ENCODE results near the gene CBX8. TPM values are rescaled to one million over a fixed set of nuclear protein-coding genes. Genes with fewer than 3 reads are reported as not detected.

CBX8 gene
- total and polyA plus RNA-seq, 2 of the 13 experiments (the other 11 are each of a cell fraction or from before 2014, with no cell fraction given) = 0.34 to 12.6 TPM

GRCh38 chr17:79831265-79832217 is 34.7 kb upstream of the CBX8 start (continued):
- TF ChIP-seq RNF219 (CRISPR knock-in tag; IDR thresholded peaks at IDR 0.05) (no peak), ZNF253 (CRISPR knock-in tag; IDR thresholded peaks at IDR 0.05; ENCODE audit: borderline replicate concordance) (peak; percentile 81; the same call in 1 of the 2 replicates), DPF2 (CRISPR knock-in tag; IDR thresholded peaks at IDR 0.05; ENCODE audit: borderline replicate concordance, low read depth) (peak; percentile 37; the same call in 1 of the 2 replicates), PLSCR1 (CRISPR knock-in tag; IDR thresholded peaks at IDR 0.05; ENCODE audit: borderline replicate concordance) (no peak), GATA4 (IDR thresholded peaks at IDR 0.05; ENCODE audit: borderline replicate concordance, low read depth) (no peak), ZNF891 (CRISPR knock-in tag; IDR thresholded peaks at IDR 0.05) (no peak), MYPOP (CRISPR knock-in tag; IDR thresholded peaks at IDR 0.05) (peak; percentile 2), ZNF326 (CRISPR knock-in tag; IDR thresholded peaks at IDR 0.05; ENCODE audit: borderline replicate concordance) (0 out of 2 replicates have a peak, but pooled peaks have one; percentile 8), ZNF607 (CRISPR knock-in tag; IDR thresholded peaks at IDR 0.05; ENCODE audit: borderline replicate concordance) (peak; percentile 66), ZBTB21 (CRISPR knock-in tag; IDR thresholded peaks at IDR 0.05) (no peak), ZFX (CRISPR knock-in tag; IDR thresholded peaks at IDR 0.05; ENCODE audit: low read depth) (peak; percentile 78), STAT6 (CRISPR knock-in tag; IDR thresholded peaks at IDR 0.05; ENCODE audit: borderline replicate concordance) (no peak), ATF7 (IDR thresholded peaks at IDR 0.05) (no peak), ATF7 (CRISPR knock-in tag; IDR thresholded peaks at IDR 0.05) (no peak; the same call in 1 of the 2 replicates)
- TF ChIP-seq, protein P1, sequence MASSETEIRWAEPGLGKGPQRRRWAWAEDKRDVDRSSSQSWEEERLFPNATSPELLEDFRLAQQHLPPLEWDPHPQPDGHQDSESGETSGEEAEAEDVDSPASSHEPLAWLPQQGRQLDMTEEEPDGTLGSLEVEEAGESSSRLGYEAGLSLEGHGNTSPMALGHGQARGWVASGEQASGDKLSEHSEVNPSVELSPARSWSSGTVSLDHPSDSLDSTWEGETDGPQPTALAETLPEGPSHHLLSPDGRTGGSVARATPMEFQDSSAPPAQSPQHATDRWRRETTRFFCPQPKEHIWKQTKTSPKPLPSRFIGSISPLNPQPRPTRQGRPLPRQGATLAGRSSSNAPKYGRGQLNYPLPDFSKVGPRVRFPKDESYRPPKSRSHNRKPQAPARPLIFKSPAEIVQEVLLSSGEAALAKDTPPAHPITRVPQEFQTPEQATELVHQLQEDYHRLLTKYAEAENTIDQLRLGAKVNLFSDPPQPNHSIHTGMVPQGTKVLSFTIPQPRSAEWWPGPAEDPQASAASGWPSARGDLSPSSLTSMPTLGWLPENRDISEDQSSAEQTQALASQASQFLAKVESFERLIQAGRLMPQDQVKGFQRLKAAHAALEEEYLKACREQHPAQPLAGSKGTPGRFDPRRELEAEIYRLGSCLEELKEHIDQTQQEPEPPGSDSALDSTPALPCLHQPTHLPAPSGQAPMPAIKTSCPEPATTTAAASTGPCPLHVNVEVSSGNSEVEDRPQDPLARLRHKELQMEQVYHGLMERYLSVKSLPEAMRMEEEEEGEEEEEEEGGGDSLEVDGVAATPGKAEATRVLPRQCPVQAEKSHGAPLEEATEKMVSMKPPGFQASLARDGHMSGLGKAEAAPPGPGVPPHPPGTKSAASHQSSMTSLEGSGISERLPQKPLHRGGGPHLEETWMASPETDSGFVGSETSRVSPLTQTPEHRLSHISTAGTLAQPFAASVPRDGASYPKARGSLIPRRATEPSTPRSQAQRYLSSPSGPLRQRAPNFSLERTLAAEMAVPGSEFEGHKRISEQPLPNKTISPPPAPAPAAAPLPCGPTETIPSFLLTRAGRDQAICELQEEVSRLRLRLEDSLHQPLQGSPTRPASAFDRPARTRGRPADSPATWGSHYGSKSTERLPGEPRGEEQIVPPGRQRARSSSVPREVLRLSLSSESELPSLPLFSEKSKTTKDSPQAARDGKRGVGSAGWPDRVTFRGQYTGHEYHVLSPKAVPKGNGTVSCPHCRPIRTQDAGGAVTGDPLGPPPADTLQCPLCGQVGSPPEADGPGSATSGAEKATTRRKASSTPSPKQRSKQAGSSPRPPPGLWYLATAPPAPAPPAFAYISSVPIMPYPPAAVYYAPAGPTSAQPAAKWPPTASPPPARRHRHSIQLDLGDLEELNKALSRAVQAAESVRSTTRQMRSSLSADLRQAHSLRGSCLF (CRISPR knock-in tag; IDR thresholded peaks at IDR 0.05; ENCODE audit: borderline replicate concordance) = no peak

All from HepG2 (cell line).